ENCODE results near the gene DENND1C. TPM values are rescaled to one million over a fixed set of nuclear protein-coding genes. Genes with fewer than 3 reads are reported as not detected.
A peak's percentile ranks its signal among the peaks of the same experiment; 100 is the strongest.

The DENND1C gene
- total and polyA plus RNA-seq, 9 of the 15 experiments (the other 6 are each of a cell fraction or from before 2014, with no cell fraction given): 0.03 to 1.2 (median 0.32) TPM; not detected in 1

GRCh38 chr19:6459262-6460098 is 22.1 kb downstream of the DENND1C start, which contains the start of gene SLC25A23 (continued):
- TF ChIP-seq SMAD4 (CRISPR knock-in tag; conservative IDR thresholded peaks at IDR 0.05) (peak; percentile 57; the same call in 1 of the 2 replicates), MIER1 (IDR thresholded peaks at IDR 0.05; ENCODE audit: low read depth) (no peak; the same call in 1 of the 2 replicates), FIP1L1 (IDR thresholded peaks at IDR 0.05; ENCODE audit: low read depth, low read length, poor library complexity, severe bottlenecking) (no peak), GATAD2B (IDR thresholded peaks at IDR 0.05; ENCODE audit: borderline replicate concordance) (peak; percentile 74), ZNF121 (CRISPR knock-in tag; conservative IDR thresholded peaks at IDR 0.05) (no peak), HSF4 (CRISPR knock-in tag; IDR thresholded peaks at IDR 0.05; ENCODE audit: borderline replicate concordance) (no peak), ZNF395 (CRISPR knock-in tag; IDR thresholded peaks at IDR 0.05) (0 out of 2 replicates have a peak, but pooled peaks have one; percentile 42), NR3C1 (CRISPR knock-in tag; IDR thresholded peaks at IDR 0.05) (no peak), ZNF609 (CRISPR knock-in tag; IDR thresholded peaks at IDR 0.05; ENCODE audit: borderline replicate concordance) (no peak), ZNF174 (CRISPR knock-in tag; IDR thresholded peaks at IDR 0.05) (no peak), PHB2 (IDR thresholded peaks at IDR 0.05; ENCODE audit: low read depth) (no peak), MCM7 (IDR thresholded peaks at IDR 0.05) (no peak), NFYB (IDR thresholded peaks at IDR 0.05; ENCODE audit: extremely low read depth, insufficient read length) (no peak), RFX1 (IDR thresholded peaks at IDR 0.05) (no peak), GATAD2A (IDR thresholded peaks at IDR 0.05) (no peak), CREB3L1 (IDR thresholded peaks at IDR 0.05; ENCODE audit: borderline replicate concordance, low read depth) (0 out of 2 replicates have a peak, but pooled peaks have one; percentile 11), ZFP30 (CRISPR knock-in tag; IDR thresholded peaks at IDR 0.05; ENCODE audit: borderline replicate concordance) (no peak), BACH1 (tag; IDR thresholded peaks at IDR 0.05) (no peak), BRD4 (IDR thresholded peaks at IDR 0.05) (no peak), U2AF1 (optimal IDR thresholded peaks at IDR 0.05; ENCODE audit: low read depth, low read length) (no peak), ZFP36 (IDR thresholded peaks at IDR 0.05; ENCODE audit: low read depth, low read length, partially characterized antibody) (no peak), NFXL1 (CRISPR knock-in tag; IDR thresholded peaks at IDR 0.05) (no peak)

Data from K562 (cell line).